Measurements from ENCODE around the gene PKP3.
"Not testable (repeated sequence)": the region's sequence is repeated elsewhere in the genome, so short reads cannot be mapped to it uniquely, and the experiment has no call there.

PKP3 gene

GRCh38 chr11:425301-425700 lies 31.3 kb downstream of the PKP3 start:
- DNase-seq (ENCODE audit: low read depth in 2 of 2), result no peak

DNA sequence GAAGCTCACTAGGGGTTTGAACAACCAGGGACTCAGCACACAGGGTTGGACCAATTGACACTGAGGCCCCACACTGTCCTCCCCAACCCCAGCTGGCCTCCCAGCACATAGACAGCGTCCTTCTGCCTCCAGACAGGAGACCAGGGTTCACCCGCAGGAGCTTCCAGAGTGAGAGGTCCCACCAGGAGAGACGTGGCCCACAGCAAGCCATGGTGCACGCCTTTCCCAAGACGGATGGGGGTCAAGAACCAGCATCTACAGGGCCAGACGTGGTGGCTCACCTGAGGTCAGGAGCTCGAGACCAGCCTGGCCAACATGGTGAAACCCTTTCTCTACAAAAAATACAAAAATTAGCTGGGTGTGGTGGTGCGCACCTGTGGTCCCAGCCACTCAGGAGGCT lies 32.8 kb downstream of the PKP3 start:
- DNase-seq (ENCODE audit: low read depth in 2 of 2), result no peak

- no peak for DNase-seq (ENCODE audit: low read depth in 2 of 2)
Measured at GRCh38 chr11:428295-428694, 34.3 kb downstream of the PKP3 start.

DNA sequence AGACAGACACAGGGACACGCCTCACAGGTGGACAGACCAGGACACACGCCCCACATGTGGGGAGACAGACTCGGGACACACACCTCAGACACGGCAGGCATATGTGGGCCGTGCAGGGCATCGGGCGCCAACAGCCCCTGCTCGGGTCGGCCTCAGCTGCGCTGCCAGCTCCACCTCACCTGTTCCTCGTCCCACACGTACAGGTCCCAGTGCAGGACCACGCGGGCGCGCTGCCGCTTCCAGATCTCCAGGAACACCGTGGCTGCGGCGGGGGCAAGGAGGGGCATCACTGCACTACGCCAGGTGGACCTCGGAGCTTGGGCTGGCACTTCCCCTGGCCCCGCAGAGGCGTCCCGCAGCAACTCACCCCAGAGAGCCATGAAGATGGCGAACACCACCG lies 35.4 kb downstream of the PKP3 start:
- no peak for DNase-seq (ENCODE audit: low read depth in 2 of 2)

GRCh38 chr11:429931-430456 lies 36.0 kb downstream of the PKP3 start:
- DNase-seq (ENCODE audit: low read depth in 2 of 2), result no peak

- no peak for DNase-seq (ENCODE audit: low read depth in 2 of 2)
Measured at GRCh38 chr11:431921-432320, 37.9 kb downstream of the PKP3 start.

DNA sequence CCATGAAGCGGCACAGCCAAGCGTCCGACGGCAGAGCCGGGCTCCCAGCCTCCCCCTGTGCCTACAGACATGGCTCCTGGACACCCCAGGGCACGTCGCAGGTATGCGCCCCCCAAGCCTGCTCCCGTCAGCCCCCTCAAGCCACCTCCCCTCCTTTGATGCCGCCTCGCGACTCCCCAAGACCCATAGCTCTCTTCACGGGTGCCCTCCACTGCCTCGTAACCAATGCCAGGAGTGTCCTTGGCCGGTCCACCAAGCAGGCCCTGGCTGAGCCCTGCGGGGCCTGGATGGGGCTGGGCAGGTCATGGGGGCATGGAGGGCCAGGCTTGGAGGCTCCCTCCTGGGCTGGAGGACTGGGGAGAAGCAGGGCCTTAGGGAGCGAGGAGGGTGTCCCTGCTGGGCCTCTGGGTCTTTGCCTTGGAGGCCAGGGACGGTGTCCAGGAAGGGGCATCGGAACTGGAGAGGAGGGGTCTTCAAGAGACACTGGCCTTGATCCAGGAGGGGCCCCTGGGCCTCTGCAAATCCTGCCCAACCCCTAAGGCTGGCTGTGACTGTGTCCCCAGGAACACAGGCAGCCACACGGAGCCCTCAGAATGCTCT lies 38.6 kb downstream of the PKP3 start:
- no peak for DNase-seq (ENCODE audit: low read depth in 2 of 2)

DNA sequence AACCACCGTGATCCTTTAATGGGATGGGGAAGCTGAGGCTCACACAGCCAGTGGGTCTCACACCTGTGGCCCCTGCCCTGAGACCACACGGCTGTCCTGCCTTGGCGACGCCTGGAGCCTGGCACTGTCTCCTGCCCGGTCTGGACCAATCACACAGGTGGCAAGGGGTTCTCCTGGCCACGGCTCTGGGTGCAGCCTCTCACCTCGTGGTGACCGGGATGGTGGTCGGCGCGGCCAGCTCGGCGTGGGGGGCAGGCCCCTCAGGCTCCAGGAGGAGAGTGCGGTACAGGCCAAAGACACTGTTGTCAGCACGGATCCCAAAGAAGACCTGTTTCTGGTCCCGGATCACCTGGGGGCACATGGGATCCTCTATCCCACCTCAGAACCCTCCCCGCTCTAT lies 39.1 kb downstream of the PKP3 start:
- DNase-seq (ENCODE audit: low read depth in 2 of 2), result no peak

DNA sequence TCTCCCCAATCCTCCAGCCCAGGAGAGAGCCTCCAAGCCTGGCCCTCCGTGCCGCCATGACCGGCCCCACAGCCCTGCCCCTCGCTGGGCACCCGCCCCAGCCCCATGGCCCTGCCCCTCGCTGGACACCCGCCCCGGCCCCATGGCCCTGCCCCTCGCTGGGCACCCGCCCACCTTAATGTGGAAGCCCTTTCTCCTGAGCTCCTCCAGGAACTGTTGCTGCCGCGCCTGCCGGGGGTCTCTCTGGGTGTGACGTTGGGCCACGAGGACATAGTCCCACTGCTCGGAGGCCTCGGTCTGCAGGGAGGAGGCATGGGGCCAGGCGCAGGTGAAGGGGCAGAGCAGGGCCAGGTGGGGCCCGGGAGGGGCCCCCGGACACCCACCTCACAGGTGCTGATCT lies 39.6 kb downstream of the PKP3 start:
- no peak for DNase-seq (ENCODE audit: low read depth in 2 of 2)

DNA sequence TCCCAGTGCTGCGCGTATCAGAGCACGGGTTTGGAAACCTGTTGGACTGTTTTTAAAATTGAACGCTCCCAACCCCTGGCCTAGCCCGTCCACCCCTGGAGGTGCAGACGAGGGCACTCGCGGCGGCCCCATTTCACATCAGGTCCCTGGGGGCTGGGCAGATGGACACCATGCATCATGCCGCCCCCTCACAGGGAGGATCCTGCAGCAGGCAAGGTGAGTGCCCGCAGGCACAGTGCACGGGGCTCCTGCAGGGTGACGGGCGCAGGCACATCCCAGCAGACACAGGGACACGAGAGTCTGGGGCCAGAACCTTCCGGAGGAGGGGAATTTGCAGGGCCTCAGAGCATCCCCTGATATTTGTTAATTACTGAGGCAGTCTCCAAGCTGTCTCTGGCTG lies 40.5 kb downstream of the PKP3 start:
- no peak for DNase-seq (ENCODE audit: low read depth in 2 of 2)

- DNase-seq (ENCODE audit: low read depth in 2 of 2), result not testable (repeated sequence)
Measured at GRCh38 chr11:434999-435740, 41.2 kb downstream of the PKP3 start.

DNA sequence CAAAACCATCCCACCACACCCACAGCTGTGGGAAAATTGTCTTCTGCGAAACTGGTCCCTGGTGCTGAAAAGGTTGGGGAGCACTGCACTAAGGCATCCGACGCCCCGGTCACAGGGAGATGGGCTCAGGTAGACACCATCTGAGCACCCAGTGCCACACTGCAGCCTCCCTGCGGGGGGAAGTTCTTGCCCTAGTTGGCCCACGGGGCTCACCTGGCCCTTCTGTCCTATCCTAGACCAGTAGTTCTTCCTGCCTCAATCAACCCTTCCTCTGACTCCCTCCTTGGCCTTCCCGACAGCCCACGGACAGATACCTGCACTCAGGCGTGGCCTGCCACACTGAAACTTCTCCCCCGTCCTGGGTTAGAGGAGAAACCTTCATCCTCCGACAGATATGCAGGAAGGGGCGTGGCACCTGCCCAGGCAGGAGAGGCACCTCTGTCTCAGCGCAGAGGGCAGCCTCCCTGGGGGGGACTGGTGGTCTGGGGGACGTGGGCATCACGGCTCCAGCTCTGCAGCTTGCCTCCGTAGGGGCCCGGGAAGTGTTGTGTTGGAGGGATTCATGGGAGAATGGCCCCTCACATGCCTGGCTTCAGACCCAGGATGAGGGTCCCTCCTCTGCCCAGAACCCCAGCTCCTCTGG lies 43.3 kb downstream of the PKP3 start:
- DNase-seq (ENCODE audit: low read depth in 2 of 2), result no peak

GRCh38 chr11:438101-438844 lies 44.3 kb downstream of the PKP3 start:
- DNase-seq (ENCODE audit: low read depth in 2 of 2), result no peak

- no peak for DNase-seq (ENCODE audit: low read depth in 2 of 2)
Measured at GRCh38 chr11:439315-440064, 45.5 kb downstream of the PKP3 start.

GRCh38 chr11:440065-441042 lies 46.3 kb downstream of the PKP3 start:
- DNase-seq (ENCODE audit: low read depth in 2 of 2), result no peak

- no peak for DNase-seq (ENCODE audit: low read depth in 2 of 2)
Measured at GRCh38 chr11:441043-441417, 47.0 kb downstream of the PKP3 start.

GRCh38 chr11:441418-442274 lies 47.6 kb downstream of the PKP3 start, which contains the start of gene ANO9:
Gene ANO9, minus strand, starts transcription at chr11:442011. Its CDS starts 85 bp downstream, at chr11:441926.
- no peak for DNase-seq (ENCODE audit: low read depth in 2 of 2)

- DNase-seq (ENCODE audit: low read depth in 2 of 2), result no peak
Measured at GRCh38 chr11:442611-443081, 48.6 kb downstream of the PKP3 start.

- no peak for DNase-seq (ENCODE audit: low read depth in 2 of 2)
Measured at GRCh38 chr11:443542-444199, 49.7 kb downstream of the PKP3 start.

All from fibroblast of skin of left quadriceps (primary cell).